HG03066 (cell line): Measurements from ENCODE around the gene SYNE1.
"Not testable (repeated sequence)": the region's sequence is repeated elsewhere in the genome, so short reads cannot be mapped to it uniquely, and the experiment has no call there.

Experiments used
- ATAC-seq: cut with Tn5 transposase; IDR thresholded peaks from one replicate; pipeline ENCODE4 v1.9.1; 2021; ENCODE audit warnings: low read depth; ENCODE audit not compliant: unreplicated experiment

The SYNE1 gene

DNA sequence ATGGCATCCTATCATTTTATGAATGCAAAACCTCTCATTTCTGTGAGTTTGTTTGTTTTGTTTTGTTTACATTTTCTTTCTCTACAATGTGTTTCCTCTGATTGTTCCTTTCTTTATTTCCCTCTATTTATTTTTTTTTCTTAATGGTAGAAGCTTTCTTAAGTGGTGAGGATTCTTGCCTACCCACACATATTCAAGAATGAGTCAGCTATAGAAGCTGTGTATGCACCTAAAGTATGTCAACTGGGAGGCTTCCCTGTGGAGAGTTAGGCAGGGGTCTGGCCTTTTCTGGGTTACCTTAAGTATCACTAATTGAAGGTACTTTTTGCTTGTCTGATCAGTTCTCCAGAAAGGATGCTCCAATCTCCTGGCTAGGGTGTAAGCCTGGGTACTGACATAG, 475.7 kb downstream of the SYNE1 start:
- no peak for ATAC-seq

DNA sequence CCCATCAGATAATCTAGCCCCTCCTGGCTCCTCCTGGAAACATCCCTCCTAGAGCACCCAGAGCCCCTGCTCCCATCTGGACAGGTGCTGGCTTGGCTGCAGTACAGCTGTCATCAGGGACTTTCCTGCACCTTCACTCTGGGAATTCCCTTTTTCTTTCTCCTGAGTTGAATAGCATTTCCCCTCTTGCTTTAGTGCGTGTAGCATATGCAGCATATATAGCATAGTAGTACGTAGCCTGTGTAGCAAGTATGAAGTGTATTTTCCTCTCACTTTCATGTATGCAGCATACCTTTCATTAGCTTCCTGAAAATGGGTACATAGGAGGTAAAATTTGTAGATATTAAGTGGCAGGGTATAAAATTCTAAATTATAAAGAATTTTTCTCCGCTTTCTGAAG, 476.8 kb downstream of the SYNE1 start:
- peak; percentile 89 for ATAC-seq

DNA sequence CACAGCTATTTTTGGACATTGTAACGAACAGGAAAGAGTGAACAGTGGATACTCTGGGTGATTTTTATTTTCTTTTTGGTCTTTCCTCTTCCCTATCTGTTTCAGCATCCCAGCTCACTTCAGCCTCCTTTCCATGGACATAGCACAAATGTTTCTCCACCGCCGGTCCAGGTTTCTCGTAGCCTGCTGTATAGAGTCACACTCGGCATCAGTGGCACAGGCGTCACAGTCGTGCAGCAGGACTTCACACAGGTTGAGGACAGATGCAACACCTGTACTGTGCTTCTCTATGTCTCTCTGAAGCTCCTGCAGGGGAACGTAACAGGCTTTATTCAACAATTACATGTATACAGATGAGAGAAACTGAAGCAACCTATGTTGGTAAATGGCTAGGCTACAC, 481.4 kb downstream of the SYNE1 start:
- ATAC-seq = no peak

DNA sequence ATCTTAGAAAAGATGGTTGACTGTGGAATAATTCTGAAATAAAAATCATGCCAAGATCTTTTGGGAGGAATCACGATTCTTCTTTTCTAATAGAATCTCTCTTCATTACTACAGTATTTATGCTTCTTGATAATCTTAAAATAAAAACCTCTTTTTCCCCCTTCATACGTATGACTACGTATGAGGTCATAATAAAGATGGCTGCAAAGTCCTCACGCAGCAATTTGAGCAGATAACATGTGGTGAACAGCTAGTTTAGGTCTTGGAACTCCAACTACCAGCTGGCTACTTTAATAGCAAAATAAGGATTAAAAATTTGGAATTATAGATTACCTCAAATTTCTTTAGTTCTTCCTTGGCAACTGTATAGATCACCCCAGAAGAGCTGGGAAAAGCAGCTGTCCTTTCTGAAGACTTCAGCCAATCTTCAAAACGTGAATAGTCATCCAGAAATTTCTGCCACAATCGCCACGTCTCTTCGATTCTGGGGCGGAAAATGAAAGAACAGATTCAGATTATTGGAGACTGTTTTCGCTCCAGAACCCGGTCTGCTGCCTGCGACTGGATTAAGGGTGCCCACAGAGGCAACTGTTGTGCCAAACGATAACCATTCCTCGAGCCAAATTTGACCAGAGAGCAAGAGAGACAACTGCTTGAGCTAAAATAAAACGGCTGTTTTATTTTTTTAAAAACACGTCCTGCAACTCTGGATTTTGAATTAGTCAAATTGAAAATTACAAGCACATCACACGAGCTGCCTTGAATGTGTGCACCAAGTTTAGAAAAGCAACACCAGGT, 482.4 kb downstream of the SYNE1 start:
- no peak for ATAC-seq

DNA sequence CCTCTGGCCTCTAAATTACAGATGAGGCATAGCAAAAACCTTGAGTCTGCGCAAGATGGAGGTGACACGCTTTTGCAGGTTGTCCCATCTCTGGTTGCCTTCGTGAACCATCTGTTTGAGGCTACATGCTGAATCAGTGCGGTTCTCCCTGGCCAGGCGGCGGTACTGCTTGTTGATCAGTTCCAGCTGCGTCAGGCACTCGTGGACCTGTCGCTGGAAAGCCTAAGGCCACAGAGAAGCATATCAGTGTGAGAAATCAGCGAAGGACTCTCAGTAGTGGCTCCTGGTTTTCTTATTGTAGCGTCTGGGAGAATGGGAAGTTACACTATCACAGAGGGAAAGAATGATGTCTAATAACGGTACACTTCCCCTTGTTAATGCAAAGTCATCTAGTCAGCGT, 485.2 kb downstream of the SYNE1 start:
- ATAC-seq = no peak

DNA sequence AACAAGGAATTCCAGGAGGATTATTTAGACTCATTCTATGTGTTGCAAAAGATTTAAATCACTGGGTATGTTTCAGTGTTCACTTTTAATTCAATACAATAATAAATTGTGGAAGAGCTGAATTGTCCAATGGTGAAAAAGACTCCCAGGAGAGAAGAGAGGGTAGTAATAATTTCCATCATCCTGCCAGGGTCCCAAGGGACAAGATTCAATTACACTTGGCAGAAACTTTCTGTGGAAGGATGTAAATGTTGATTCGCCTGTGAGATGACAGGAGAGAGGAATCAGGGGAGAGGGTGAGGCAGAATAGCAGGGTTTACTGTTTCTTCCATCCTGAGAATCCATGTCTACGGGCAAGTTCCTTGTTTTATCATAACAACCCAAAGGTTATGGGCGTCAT, 487.0 kb downstream of the SYNE1 start:
- ATAC-seq = no peak

DNA sequence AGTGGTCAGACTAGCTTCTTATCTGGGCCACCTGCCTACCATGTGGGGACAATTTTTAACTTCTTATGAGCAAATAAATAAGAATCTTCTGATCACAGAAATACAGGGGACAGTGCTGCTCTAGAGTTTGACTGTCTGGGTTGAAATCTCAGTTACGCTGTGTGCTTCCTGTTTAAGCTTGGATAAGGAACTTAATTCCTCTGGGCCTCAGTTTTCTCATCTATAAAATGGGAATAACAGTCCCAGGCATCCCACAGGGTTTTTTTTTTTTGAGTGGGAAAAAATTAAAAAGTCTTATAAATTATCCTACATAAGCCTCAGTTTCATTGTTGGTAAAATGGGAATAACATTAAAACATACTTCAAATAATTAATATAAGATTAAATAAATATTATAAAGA, 488.8 kb downstream of the SYNE1 start:
- no peak for ATAC-seq

DNA sequence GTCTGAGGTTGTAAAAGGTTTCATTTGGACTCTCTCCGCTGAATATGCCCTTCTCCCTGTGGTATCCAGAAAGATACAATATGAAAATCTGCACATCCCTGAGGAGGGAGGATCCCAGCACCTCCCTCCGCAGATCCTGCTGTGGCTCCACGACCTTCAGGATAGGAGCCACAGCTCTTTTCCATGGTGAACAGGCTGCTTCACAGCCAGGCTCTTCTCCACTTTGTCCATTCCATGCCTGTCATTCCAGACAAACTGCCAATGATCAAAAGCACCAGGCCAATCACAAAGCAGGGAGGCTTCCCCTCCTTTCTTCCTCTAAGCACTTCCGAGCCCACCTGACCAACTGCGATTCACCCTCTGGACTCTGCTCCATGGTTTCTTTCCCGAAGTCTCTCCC, 489.9 kb downstream of the SYNE1 start:
- ATAC-seq = no peak

DNA sequence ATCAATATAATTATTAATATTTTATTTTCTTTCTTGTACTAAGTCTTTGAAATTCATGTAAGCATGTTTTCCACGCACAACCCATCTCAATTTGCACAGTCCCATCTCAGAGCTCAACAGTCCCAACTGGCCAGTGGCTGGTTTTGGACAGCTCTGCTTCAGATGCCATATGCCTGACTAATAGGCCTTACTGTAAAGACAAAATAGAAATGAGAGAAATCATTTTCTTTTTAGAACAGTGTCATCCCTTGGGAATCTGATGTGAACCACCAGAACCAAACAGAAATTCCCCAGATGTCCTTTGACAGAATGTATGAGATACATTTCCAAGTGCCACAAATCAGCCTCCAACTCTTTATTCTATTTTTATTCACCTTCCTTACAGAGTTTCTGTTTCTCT, 490.8 kb downstream of the SYNE1 start:
- ATAC-seq = no peak

DNA sequence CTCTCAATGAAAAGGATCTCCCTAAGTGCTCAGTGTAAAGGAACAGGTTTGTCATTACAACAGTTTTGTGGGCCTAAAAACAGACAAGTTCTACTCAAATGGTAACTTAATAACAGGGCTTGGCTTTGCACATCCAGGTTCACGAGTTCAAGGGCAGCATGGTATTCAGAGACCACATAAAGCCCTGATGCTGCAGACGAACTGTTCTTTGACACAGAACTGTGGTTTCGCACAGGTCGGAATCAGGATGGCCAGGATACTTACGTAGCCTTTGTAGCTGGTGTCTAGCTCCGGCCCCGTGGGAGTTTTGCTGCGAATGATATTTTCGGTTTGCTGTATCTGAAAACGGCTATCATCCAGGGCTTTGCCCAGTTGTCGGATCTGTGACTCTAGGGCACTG, 493.8 kb downstream of the SYNE1 start:
- ATAC-seq = no peak

DNA sequence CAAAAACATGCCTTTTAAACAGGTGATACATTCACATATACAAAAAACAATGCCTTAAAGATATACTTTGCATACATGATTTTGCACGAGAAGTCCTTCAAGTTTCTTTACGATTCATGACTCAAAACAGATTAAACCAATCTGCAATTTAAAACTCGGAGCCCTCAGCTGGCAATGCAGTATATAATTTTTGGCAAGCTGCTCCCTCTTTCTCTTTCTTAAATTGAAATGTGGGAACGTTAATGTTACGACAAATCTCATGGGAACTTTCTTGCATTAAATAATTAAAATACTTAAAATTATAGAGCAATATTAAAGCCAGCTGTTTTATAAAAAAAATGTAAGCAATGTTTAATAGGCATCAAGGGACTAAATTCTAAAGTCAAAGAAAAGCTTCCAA, 495.1 kb downstream of the SYNE1 start:
- no peak for ATAC-seq

DNA sequence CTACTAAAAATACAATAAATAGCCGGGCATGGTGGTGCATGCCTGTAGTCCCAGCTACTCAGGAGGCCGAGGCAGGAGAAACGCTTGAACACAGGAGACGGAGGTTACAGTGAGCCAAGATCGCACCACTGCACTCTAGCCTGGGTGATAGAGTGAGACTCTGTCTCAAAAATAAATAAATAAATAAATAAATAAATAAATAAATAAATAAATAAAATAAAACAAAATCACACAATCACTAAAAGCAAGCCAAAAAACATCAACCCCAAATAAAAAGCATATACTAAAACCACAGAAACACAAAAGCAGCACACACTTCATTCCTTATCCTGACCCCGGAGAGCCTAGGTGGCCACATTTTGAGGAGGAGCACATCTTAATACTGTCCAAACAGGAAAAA, 498.8 kb downstream of the SYNE1 start:
- ATAC-seq = not testable (repeated sequence)

DNA sequence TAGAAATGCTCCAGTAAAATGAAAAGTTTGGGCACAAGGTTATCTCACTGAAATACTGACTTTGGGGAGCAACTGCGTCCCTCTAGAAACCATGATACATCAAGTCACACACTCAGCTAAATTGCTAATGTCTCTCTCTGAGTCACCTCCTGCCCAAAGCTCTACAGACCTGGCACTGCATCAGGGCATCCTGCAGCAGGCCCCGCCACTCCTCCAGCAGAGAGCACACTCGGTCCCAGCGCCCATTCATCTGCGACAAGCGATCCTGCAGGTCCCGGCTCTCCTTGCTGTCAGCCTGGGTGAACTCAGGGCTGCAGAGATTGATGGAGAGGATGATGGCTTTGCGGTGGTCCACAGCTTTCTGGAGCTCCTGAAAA, 500.7 kb downstream of the SYNE1 start:
- no peak for ATAC-seq

DNA sequence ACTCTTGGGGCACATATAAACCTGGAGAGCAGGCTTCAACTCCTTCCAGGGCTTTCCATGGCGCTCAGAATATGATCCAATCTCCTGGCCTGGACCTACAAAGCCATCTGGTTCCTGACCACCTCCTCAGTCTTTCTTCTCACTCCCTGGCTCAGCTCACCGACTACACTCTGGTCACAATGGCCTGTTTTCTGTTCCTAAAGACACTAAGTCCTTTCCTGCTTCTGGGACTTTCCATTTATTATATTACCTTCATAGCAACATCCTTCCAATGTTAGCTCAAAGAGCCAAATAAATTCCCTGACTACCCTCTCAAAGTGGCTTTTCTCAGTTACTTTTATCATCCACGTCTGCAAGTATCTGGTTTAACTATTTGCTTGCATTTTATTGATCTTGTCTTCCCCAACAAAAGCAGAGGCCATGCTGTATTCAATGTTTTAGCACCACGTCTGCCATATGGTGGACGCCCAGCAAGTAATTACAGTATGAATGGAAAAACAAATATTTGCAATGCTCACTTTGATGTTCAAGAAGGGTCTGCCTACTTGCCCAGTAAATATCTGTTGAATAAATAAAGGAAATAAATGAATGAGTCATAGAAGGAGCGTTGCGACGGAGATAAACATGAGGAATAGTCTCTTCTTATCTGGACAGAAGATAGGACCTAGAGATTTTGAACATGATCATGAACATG, 501.3 kb downstream of the SYNE1 start:
- no peak for ATAC-seq

DNA sequence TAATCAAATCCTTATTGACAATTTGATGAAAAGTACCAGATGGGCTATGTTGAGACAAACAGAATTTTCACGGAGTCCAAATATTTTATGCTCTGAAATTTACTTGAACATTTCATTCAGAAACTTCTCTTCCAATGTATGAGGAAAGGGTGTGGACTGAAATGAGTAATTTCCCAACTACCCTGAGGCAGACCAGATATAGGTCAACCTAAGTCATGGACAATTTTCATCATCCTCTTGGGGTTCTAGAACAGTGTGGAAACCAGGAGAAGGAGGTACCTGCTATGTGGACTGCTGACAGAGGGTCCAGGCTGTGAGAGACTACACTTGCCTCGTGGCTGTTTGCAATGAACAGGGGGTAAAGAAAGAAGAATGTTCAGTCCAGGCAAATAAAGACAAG, 506.7 kb downstream of the SYNE1 start:
- no peak for ATAC-seq

DNA sequence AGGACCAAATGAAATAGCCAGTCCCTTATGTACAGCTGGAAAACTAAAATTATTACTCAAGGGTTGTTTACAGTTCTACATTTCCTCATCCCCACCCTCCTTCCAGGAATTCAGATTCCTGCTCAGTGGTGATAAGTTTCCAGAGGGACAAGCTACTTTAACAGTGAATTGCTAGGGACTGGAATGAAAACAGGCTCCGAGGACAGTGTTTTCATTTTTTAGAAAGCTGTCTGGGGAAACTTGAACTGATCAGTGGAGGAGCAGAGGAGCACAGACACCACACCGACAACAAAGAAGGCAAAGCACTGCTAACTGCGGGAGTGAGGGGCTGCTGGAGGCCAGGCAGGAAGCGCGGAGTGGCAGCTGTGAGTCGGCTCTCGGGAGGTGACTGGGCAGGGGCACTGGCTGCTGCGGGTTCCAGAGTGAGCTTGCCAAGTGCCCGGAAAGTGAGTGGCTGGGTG, 507.4 kb downstream of the SYNE1 start:
- ATAC-seq = no peak

DNA sequence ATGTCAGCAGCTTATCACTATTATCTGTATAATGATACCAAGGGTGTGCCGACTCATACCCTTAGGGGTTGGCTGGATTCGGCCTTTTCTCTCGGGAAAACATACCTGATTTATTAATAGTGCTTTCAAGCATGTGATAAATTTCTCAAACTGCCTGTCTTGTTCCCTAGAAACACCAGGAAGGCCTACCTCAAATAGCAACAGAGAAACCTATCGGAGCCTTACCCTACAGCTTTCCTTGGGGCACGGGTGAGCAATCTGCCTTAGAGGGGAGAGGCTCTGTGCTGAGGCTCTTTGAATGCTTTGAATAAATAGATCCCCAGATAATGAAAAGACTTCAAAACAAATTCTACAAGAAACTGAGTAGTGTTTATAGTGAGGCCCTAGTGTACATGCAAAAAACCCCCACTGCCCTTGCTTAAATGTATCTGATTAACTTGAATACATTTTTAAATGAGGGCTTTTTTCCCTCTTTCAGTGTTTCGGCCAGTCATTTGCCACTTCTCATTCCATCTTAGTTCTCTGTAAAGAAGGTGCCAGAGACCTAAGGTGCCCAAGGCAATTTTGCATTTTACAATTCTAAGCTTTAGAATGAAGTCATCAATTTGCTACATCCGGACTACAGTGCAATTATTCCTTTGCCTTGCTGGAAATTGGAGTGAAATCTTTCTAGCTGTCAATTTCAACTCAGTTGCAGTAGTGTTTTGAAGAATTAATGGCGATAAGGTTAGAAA, 509.6 kb downstream of the SYNE1 start:
- no peak for ATAC-seq

DNA sequence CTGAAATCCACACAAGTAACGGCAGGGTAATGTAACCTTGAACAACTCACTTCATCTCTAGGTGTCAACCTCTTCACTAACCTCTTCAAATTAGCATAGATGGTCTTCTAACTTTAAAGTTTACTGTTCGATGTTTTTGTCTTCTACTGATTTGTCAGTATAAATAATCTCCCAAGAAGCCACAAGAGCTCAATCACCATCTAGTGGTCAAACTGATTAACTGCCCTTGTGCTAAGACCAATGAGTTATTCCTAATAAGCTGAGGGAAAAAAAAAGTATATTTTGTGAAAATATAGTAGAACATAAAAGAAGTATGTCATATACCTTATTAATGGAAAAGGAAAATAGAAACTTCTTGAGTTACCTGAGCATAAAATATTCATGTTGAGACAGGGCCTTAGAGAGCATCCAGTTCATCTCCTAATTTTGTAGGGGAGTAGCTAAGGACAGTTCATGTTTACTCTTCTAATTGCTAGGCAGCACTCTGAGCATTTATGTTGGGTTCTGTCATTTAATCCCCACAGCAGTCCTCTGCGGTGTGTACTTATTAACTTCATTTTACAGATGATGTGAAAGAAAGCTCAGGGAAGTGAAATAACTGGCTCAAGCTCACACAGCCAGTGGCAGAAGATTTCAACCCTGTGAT, 512.6 kb downstream of the SYNE1 start:
- ATAC-seq = peak; percentile 61

DNA sequence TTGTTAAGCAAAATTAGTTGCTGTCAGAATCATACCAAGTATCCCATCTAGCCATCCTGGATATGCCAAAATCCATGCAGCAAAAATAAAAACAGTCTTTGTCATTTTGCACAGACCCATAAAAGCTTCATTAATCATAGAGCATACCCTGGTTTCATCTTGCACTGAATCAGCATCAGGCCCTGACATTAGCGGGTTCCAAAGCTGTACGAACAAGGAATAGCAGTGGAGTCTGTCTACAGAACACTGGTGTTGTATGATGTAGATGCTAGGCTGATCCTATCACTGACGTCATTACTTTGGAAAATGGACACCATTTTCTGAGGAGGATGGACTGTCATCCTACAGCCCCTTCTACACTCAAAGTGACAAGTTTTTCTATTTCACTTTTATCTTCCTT, 514.1 kb downstream of the SYNE1 start:
- no peak for ATAC-seq

DNA sequence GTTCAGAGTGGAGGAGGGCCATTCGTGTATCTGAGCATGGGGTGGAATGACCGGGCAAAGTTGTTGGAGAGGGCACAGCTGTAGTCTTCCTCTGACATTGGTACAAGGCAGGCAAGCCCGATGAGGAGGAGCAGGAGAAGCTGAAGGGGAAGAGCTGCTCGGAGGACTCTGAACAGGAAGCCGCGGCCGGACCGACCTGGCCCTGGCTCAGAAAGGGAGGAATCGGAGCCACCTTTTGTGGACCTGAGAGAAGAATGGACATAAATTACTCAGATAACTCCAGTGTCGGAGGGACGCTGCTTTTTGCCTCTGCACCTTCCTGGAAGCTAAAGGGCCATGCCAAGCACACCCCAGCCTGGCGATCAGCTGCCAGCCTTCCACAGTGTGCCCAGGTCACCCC, 514.7 kb downstream of the SYNE1 start:
- ATAC-seq = no peak

DNA sequence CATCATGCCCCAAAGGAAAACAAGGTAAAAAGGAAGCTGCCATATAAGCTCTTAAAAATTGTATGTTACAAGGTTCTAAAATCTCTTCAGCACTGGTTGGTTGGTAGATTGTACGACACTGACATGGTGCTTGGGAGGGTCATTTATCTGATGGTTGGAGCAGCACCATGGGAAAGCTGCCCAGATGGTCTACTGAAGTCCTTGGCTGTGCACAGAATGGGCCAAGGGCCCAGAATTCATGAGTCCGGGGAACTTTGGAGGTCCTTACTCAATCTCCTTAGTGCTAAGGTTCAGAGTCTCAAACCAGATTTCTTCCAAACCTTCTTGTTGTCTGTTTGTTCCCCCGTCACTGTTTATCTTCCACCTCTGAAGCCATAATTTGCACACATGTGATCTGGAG, 515.3 kb downstream of the SYNE1 start:
- ATAC-seq = no peak
